HG03025 (cell line): ENCODE results near the gene BPIFB3.

ENCODE experiments used
- ATAC-seq: cut with Tn5 transposase; IDR thresholded peaks from one replicate; pipeline ENCODE4 v1.9.1; 2021; ENCODE audit warnings: mild to moderate bottlenecking, moderate library complexity; ENCODE audit not compliant: unreplicated experiment, low FRiP score

BPIFB3 gene

DNA sequence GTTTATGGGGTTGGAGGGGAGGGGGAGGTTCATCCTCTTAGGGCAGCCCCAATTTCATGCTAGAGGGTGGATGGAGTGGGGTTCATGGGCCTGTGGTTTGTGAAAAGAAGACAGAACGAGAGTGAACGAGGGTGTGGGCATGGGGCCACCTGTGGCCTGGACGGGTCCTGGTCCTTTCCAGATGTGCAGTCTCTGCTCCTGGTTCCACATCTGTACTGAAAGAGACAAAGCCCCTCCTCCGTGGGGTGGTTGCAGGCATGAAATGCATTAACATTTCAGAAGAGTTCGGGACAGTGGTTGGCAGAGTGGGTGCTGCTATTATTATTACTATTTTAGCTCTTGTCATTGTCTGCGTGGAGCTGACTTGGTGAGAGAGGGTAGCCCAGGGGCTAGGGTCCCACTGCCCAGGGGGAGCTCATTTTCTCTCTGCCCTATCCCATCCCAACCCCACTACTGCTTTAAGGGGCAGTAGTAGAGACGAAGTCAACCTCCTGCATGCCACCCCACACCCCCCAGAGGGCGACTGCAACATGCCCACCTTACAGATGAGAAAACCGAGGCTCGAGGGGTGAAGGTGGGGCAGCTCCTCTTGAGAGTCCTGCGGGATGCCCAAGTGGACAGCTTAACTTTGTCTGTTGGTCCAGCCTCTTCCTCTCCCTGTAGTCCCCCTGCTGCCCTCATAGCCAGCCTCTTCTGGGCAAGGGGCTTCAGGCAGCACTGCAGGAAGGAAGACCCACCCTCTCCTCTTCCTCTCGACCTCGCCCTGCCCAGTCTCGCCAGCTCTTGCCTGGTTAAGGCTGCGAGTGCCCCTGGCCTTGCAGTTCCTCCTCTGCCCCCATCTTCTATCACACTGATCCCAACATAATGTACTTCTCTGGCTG is 37.8 kb upstream of the BPIFB3 start:
- ATAC-seq: no peak

DNA sequence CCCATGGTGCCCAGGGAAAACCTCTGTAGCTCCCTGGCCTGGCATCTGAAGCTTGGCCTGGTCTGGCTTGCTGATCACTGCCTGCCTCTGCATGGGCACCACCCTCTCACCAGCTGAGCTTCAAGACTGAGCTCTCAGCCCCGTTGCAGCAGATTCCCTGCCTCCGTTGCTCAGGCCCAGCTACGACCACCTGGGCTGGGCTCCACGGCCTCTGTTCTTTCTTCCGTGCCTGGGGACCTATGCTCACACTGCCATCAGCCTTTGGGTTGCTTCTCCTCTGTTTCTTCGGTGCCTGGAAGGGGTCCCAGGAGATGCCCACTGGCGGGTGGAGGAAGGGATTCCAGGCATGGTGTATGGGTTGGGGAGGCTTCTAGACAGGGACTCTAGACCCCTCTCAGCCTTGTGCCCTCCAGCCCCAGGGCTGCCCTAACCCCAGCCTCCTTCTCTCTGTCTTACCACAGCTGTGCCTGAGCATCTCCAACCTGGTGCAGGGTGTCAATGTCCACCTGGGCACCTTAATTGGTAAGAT is 37.1 kb upstream of the BPIFB3 start:
- ATAC-seq: no peak

DNA sequence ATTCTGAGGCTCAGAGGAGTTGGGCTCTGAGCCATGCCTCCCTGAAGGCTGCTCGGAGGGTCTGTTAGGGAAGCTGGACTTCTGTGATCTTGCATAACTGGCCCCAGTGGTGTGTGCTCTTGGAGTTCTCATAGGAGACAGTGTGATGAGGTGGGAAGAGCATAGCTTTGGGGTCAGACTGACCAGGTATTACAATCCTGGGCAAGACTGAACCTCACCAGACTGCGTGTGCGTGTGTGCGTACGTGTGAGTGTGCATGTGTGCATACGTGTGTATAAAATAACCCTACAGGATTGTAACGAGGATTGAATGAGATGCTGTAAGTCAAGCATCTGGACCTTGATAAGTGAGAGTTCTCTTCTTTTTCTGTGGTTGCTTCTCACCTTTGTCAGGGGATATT is 36.2 kb upstream of the BPIFB3 start:
- no peak for ATAC-seq

DNA sequence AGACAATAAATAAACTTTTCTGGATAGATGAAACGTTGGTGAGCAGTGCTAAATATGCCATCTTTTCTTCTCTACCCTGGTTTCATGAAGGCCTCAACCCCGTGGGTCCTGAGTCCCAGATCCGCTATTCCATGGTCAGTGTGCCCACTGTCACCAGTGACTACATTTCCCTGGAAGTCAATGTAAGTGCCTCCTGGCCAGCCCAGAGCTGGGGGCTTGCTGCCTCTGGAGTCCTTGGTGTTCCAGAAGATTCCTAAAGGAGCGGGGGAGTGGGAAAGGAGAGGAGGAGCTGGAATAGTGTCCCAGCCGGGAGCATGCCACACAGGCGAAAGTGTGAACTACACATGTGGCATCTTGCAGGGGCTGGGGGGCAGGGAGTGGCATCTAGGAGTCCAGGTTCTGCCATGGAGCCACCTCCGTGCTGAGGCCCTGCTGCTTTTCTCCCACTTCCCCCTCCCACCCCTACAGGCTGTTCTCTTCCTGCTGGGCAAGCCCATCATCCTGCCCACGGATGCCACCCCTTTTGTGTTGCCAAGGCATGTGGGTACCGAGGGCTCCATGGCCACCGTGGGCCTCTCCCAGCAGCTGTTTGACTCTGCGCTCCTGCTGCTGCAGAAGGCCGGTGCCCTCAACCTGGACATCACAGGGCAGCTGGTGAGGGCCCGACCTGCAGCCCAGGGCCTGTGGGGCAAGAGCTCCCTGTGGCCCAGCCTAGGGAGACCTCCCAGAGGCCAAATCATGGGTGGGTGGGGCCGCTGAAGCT is 35.4 kb upstream of the BPIFB3 start:
- no peak for ATAC-seq

DNA sequence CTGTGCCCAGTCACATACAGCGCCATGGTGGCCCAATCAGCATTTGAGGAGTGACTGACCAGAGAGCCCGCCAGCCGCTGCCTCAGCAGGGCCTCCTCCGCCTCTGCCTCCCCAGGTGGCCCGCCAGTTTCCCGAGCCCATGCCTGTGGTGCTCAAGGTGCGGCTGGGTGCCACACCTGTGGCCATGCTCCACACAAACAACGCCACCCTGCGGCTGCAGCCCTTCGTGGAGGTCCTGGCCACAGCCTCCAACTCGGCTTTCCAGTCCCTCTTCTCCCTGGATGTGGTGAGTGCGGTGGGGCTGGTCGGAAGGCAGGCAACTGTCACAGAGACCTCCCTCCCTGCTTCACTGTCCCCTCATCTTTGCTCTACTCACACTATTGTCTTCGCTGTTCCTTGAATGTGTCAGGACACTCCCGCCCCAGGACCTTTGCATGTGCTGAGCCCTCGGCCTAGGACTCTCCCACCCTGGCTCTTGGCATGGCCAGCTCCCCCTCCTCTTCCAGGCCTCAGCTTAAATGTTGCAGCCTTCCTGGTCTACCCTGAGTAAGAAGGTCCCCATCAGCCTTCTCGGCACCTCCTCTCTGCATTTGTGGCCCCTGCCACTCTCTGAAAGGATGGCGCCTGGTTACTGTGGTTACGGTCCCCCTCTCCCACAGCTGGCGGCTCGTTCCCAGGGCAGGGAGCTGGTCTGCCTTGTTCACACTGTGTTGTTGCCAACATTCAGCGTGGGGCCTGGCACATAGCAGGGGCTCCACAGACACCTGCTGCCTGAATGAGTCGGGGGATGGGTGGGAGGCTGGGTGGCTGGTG is 34.0 kb upstream of the BPIFB3 start:
- no peak for ATAC-seq

DNA sequence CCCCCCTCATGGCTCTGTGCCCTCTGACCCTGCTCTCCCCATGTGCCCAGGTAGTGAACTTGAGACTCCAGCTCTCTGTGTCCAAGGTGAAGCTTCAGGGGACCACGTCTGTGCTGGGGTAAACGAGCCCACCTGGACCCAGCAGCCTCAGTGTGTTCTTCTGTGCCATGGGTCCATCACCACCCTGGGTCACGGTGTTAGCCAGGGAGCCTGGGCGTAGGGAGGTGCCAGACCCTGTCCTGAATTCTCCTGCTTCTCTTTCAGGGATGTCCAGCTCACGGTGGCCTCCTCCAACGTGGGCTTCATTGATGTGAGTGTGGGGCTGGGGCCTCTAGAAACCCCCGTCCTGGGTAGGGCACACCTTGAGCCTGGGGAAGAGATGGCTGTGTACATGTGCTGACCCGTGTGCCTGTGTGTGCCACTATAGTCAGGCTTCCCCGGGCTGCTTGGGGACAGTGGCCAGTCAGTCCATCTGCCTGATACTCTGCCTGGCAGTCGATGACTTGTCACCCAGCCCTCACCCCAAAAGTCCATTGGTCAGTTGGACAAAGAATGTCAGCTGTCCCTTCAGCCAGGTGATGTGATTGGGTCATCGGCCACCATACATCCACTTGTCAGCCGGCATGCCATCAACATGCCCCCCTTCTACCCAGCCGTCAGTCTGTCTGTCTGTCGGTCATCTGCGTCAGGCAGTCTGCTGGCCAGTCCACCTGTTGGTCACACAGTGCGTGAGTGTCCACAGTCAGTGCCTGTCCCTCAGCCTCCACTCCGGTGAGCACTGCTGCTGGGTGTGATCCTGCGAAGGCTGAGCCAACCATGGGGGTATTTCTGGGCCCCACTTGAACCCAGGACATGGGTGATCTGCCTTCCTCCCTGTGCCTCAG is 33.2 kb upstream of the BPIFB3 start:
- no peak for ATAC-seq

DNA sequence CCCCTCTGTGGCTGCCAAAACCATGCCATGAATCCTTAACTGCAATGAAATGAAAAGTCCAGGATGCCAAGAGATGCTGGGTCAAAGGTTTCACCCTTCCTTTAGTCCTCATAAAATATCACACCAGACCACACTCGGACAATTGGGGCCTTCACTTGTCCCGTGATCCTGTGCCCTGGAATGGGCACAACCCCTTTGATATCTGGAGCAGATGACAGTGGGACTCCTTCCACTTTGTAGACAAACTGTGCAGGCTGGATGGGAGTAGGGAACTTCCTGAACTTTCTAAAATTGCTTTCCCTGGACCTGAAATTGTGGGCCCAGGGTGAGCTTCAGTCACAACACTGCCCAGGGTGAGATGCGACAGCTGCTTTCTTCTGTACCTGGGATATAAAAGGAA is 31.8 kb upstream of the BPIFB3 start:
- ATAC-seq: no peak

DNA sequence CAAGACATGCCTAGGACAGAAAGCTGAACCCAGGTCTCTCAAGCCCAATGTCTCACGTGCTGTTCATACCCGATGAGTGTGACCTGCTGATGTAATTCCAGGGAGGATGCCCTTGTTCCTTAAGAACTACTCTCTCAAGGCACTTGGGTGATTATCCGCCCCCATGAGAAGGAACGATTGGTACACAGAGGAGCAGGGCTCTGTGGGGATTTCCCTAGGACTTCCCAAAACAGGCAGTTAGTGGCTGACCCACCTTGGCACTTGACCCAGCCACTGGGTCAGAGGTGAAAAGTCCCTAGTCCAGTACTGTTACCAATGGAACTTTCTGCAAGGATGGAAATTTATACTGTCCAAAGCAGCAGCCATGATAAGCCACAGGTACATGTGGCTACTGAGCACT is 31.4 kb upstream of the BPIFB3 start:
- no peak for ATAC-seq

DNA sequence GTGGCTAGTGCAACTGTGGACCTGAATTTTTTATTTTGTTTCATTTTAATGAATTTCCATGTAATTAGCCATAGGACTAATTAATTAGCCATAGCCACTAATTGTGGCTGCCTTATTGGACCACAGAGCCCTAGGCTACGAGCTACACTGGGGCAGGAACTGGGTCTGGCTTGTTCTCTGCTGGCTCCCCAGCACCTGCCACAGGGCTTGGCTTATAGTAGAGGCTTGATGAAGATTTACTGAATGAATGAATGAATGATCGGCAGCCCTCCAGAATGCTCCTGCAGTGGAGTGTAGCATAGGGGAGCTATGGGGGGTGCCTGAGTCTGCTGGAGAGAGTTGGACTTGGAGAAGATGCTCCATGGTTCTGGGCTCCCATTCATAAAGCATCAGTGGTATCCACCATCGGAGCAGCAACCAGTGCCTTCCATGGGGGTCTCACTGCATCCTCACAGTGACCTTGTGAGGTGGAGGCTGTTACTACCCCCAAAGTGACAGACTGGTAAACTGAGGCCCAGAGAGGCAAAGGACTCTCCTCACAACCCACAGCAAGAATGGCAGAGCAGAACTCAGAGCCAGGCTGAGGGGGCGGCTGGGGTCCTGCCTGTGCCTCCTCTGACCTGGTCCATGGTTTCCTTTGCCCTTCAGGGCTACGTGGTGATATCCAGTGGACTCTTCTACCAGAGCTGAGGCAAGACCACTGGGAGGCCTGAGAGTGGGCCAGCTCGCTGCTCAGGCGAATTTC is 30.8 kb upstream of the BPIFB3 start:
- no peak for ATAC-seq

DNA sequence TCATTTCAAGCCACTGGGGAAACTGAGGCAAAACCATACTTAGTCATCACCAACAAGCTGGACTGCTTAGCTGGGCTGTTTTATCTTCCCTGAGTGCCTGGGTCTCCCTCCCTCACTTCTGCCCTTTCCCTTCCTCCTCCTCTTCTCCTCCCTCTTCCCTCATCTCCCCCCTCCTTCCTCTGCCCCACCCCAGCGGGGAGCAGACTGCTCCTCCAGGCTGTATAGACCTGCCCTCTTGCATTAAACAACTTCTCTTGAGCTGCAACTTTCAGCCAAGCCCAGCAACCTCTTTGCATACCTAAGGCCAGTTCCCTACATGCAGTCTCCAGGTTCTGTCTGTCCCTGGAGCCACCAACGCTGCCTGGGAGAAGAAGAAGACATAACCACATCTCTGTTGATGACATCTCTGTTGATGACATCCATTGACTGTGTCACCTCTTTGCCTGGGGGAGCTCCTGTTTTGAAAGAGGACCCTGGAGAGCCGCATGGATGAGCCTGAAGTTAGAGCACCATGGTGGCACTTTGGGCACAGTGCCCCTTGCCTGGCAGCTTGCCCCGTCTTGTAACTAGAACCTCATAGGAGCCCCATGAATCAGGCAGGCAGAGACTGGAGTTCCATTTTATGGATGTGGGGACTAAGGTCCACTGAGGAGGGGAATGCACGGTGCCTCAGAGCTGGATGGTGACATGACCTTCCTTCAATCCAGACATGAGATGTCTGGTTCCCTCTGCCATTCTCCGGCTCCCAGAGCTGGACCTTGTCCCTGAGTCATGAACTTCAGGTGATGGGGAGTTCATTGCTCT is 30.1 kb upstream of the BPIFB3 start:
- ATAC-seq: no peak

DNA sequence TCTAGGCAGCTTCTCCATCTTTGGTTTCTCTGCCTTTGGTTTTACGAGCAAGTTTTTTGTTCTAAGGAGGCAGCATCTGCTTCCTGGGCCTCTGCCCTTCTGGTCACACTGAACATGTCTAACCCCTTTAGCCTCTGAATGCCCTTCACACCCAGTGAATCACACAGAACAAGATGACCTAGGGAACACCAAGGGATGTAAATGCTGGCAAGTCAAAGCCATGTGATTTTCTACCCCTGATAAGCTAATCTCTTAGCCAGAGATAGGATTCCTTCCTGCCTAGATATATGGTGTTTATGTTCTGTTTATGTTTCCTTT is 29.5 kb upstream of the BPIFB3 start:
- no peak for ATAC-seq

DNA sequence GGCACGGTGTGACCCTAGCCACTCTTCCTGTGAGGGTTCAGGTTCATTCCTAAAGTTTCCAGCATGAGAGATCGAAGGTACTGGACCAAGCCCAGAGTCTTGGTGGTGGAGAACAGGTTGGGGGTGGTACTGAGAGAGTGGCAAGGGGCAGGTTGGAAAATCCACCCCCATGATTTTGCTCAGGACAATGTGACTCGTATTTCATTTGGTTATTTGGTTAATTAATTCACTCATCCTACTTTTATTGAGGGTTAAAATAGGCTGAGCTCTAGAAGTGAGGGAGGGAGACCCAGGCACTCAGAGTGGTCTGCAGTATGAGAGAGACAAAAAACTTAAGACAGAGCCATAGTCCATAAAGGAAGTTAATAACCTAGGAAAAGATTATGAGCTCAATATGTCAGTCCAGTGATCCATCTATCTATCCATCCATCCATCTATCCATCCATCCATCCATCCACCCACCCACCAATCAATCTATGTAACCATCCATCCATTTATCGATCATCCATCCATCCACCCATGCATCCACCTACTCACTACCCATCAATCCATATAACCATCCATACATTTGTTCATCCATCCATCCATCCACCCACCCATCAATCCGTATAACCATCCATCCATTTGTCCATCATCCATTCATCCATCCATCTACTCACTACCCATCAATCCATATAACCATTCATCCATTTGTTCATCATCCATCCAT is 28.9 kb upstream of the BPIFB3 start:
- no peak for ATAC-seq

DNA sequence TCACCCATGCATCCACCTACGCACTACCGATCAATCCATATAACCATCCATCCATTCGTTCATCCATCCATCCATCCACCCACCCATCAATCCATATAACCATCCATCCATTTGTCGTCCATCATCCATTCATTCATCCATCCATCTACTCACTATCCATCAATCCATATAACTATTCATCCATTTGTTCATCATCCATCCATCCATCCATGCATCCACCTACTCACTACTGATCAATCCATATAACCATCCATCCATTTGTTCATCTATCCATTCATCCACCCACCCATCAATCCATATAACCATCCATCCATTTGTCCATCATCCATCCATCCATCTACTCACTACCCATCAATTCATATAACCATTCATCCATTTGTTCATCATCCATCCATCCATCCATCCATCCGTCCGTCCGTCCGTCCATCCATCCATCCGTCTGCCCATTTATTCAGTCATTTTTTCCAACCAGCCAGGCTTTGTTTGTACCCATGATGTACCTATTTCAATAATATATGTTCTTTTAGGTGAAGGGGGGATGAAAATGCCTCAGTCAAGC is 28.3 kb upstream of the BPIFB3 start:
- ATAC-seq: no peak

DNA sequence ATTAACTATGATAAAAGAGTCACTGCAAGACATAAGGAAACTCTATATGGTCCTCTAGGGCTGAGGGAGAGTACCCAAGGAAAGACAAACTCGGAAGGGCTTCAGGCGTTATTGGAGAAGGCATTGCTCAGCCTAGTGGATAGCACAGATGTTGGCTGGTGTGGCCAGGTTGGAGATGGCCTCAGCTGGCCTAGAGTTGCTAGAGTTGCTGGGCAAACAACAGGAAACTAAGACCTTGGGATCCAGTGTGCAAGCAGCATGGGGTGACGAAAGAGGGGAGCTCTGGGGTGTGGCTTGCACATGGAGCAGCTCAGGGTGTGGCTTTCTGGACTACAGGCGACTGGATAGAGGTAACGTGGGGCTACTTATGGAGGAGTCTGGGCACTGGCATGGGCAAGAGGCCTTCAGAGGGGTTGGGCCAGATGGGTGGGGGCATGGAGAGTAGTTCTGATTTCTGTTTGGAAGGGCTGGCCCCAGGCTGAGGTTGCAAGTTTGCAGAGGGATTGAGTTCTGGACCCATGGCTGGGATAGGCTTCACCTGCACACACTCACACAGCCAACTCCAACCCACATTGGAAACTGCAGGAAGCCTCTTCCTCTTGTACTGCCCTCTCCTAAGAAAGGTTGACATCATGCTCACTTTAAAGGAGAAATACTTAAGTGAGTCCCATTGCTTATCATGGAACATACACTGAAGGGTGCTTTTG is 27.5 kb upstream of the BPIFB3 start:
- no peak for ATAC-seq

DNA sequence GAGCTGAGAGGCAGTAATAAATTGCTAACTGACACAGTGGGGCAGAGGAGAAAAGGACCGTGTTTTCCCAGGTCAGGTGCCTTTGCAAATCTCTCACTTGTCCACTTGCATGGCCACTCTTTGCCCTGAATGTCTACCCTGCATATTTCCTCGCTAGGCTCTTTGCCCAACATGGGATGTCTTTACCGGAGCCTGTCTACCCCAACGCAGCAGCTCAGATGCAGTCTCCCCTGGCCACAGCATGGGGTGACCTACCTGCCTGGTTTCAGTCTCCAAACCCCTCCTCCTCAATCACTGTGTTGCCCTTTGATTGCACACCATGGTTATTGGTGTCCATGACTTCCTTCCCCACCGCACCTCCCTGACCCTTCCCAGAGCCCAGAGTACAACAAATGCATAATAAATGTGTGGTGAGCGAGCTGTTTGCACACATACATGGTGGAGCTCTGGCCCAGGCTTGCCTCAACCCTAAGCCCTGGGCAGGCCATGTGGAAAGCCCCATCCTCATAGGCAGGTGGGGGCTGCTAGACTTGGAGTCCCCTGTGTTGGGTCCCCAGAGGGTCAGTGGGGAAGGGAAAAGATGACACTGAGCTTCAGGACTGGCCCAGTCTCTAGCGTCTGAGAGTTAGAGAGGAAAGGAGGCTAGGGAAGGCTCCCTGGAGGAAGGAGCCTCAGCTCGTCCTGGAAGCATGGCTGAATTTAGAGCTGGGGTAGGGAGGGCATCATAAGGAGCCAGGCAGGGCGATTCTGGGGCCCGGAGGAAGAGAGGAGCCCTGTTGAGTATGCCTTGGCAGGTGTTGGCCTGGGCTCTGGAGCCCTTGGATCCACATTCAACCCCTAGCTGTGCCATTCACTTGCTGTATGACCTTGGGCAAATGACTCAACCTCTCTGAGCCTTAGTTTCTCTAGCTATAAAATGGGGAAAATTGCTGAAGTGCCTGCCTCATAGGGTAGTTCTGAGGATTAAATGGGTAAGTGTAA is 26.6 kb upstream of the BPIFB3 start:
- ATAC-seq: no peak
